CD4-positive, alpha-beta memory T cell (primary cell): ENCODE measurements around the gene SFMBT2. TPM values are rescaled to one million over a fixed set of nuclear protein-coding genes. Genes with fewer than 3 reads are reported as not detected.

Experiments used
- CTCF ChIA-PET: fragments of 350-600 bp; sonication (Branson Sonifier 250); formaldehyde crosslinking; loops from one replicate; lab custom pipeline; 2021; ENCODE audit warnings: inconsistent platforms; ENCODE audit not compliant: partially characterized antibody; lab: Charles Lee
- POLR2A ChIA-PET: fragments of 350-600 bp; sonication (Branson Sonifier 250); formaldehyde crosslinking; loops from one replicate; lab custom pipeline; 2021; ENCODE audit not compliant: partially characterized antibody; lab: Charles Lee
- DNase-seq, 5 donors: peaks; one replicate each; pipeline versions ENCODE4 v3.0.0 to v3.0.0-alpha.2; 2020 to 2022; ENCODE audit warnings: mixed read lengths in 1 of 5
- H3K27ac ChIP-seq: one replicate; pipeline ENCODE4 v1.7.0; 2013; ENCODE audit warnings: low read depth, low read length
- H3K27me3 ChIP-seq: 2 replicates; pipeline ENCODE4 v1.7.0; 2013; ENCODE audit warnings: mild to moderate bottlenecking, low read length, moderate library complexity; ENCODE audit not compliant: insufficient read depth
- H3K36me3 ChIP-seq: 2 replicates; pipeline ENCODE4 v1.7.0; 2013; ENCODE audit warnings: mild to moderate bottlenecking, low read length, moderate library complexity; ENCODE audit not compliant: insufficient read depth
- H3K4me1 ChIP-seq: 2 replicates; pipeline ENCODE4 v1.7.0; 2013; ENCODE audit warnings: mild to moderate bottlenecking, low read length, moderate library complexity; ENCODE audit not compliant: insufficient read depth
- H3K4me3 ChIP-seq, 2 donors: one replicate each; pipeline ENCODE4 v1.7.0; 2013; ENCODE audit warnings: low read length in 2 of 2, mild to moderate bottlenecking in 1 of 2
- H3K9me3 ChIP-seq, 2 donors: one replicate each; pipeline ENCODE4 v1.7.0; 2013; ENCODE audit warnings: low read length in 2 of 2, control low read depth in 1 of 2; ENCODE audit not compliant: control insufficient read depth in 1 of 2
- H3K27ac Mint-ChIP-seq, 7 donors: one replicate each; pipeline ENCODE4 v1.8.0; 2020 to 2021; ENCODE audit warnings: mixed read lengths in 7 of 7, mild to moderate bottlenecking in 6 of 7, inconsistent platforms in 3 of 7, moderate library complexity in 3 of 7
- H3K27me3 Mint-ChIP-seq, 2 donors: one replicate each; pipeline ENCODE4 v1.8.0; 2020 to 2021; ENCODE audit warnings: mixed read lengths in 2 of 2
- H3K36me3 Mint-ChIP-seq, 2 donors: one replicate each; pipeline ENCODE4 v1.8.0; 2020 to 2021; ENCODE audit warnings: mixed read lengths in 2 of 2, inconsistent platforms in 1 of 2, mild to moderate bottlenecking in 1 of 2
- H3K4me1 Mint-ChIP-seq, 4 donors: one replicate each; pipeline ENCODE4 v1.8.0; 2020 to 2021; ENCODE audit warnings: mixed read lengths in 4 of 4, mild to moderate bottlenecking in 1 of 4
- H3K4me3 Mint-ChIP-seq, 8 donors: one replicate each; pipeline ENCODE4 v1.8.0; 2020 to 2021; ENCODE audit warnings: mixed read lengths in 8 of 8, mild to moderate bottlenecking in 7 of 8, moderate library complexity in 6 of 8, inconsistent platforms in 3 of 8
- H3K9me3 Mint-ChIP-seq, 8 donors: one replicate each; pipeline ENCODE4 v1.8.0; 2020 to 2021; ENCODE audit warnings: mixed read lengths in 8 of 8, mild to moderate bottlenecking in 5 of 8, inconsistent platforms in 3 of 8, moderate library complexity in 1 of 8
- intact Hi-C: fragments of 100-400 bp; cut with micrococcal nuclease; formaldehyde crosslinking; loops from one replicate; pipeline ENCODE4 v1.15.1; 2023
- polyA plus RNA-seq, 2 donors: library from polyadenylated mRNA; unstranded; fragments of 300-500 nt; fragmentation: Illumina TruSeq; gene quantifications; one replicate each; pipeline ENCODE4 v1.2.3, GENCODE V29; 2021
- total RNA-seq, 2 experiments: library from RNA; stranded (reverse); gene quantifications; one replicate each; pipeline ENCODE4 v1.2.3, GENCODE V29; 2021

Gene SFMBT2
- total and polyA plus RNA-seq, 4 experiments from 2014 or later = 1.7 to 22.3 (median 11.7) TPM

GRCh38 chr10:7281429-7281828 lies 129.4 kb downstream of the SFMBT2 start:
- intact Hi-C loops = no loop called here
- Mint-ChIP-seq H3K27me3 (no peaks in the 10 kb centered on the region), H3K9me3 (no peaks in the 10 kb centered on the region), H3K4me3 (no peak overlapping the region), H3K36me3 (peaks cover 16 to 30% of the 10 kb centered on the region in 2 donors), H3K27ac (no peak overlapping the region), H3K4me1 (peaks cover 8 to 25% (median 17%) of the 10 kb centered on the region in 4 donors)
- Histone ChIP-seq H3K36me3 (no peaks in the 10 kb centered on the region), H3K9me3 (no peaks in the 10 kb centered on the region), H3K4me3 (no peak overlapping the region), H3K27me3 (no peaks in the 10 kb centered on the region), H3K4me1 (no peaks in the 10 kb centered on the region), H3K27ac (no peak overlapping the region)
- CTCF ChIA-PET = interaction anchor here (1.6 kb wide), 1 partner anchor 9 kb away, joined by 3 read pairs; no protein-coding TSS in a partner anchor
- no peak for DNase-seq
- POLR2A ChIA-PET = no interaction called here

GRCh38 chr10:7279303-7279702 lies 131.5 kb downstream of the SFMBT2 start:
- POLR2A ChIA-PET = no interaction called here
- H3K36me3 Mint-ChIP-seq = peaks cover 23 to 40% of the 10 kb centered on the region in 2 donors
- DNase-seq = no peak

GRCh38 chr10:7277867-7278266 lies 133.0 kb downstream of the SFMBT2 start:
- Mint-ChIP-seq H3K4me3 (no peak overlapping the region), H3K9me3 (peaks cover 0 to 3% (median 0%) of the 10 kb centered on the region in 8 donors), H3K36me3 (peaks cover 22 to 40% of the 10 kb centered on the region in 2 donors), H3K27me3 (no peaks in the 10 kb centered on the region), H3K27ac (peak overlapping the region in 5 of 7 donors; percentile 8 to 75 (median 57)), H3K4me1 (peaks cover 7 to 46% (median 22%) of the 10 kb centered on the region in 4 donors)
- Histone ChIP-seq H3K9me3 (no peaks in the 10 kb centered on the region), H3K36me3 (no peaks in the 10 kb centered on the region), H3K27me3 (no peaks in the 10 kb centered on the region), H3K4me1 (peaks cover 4% of the 10 kb centered on the region), H3K4me3 (no peak overlapping the region), H3K27ac (no peak overlapping the region)
- ChIA-PET POLR2A (no interaction called here), CTCF (interaction anchor here (1.3 to 1.7 kb wide), 2 partner anchors 21 to 131 kb away, joined by 3 to 4 read pairs; no protein-coding TSS in a partner anchor)
- intact Hi-C loops = no loop called here
- no peak for DNase-seq

More at GRCh38 chr10:7279303-7279702, 131.5 kb downstream of the SFMBT2 start:
- Histone ChIP-seq H3K4me3 (no peak overlapping the region), H3K36me3 (no peaks in the 10 kb centered on the region), H3K27me3 (no peaks in the 10 kb centered on the region), H3K9me3 (no peaks in the 10 kb centered on the region), H3K27ac (no peak overlapping the region), H3K4me1 (no peaks in the 10 kb centered on the region)
- no peak overlapping the region for H3K27ac Mint-ChIP-seq
- intact Hi-C loops = no loop called here
- H3K27me3 Mint-ChIP-seq = no peaks in the 10 kb centered on the region
- H3K9me3 Mint-ChIP-seq = no peaks in the 10 kb centered on the region
- CTCF ChIA-PET = no interaction called here
- H3K4me1 Mint-ChIP-seq = peaks cover 6 to 41% (median 19%) of the 10 kb centered on the region in 4 donors
- H3K4me3 Mint-ChIP-seq = no peak overlapping the region

GRCh38 chr10:7277432-7277831 lies 133.4 kb downstream of the SFMBT2 start:
- H3K4me3 Mint-ChIP-seq = no peak overlapping the region
- intact Hi-C loops = no loop called here

GRCh38 chr10:7275761-7276440 lies 134.9 kb downstream of the SFMBT2 start:
- Mint-ChIP-seq H3K27ac (peak overlapping the region in 2 of 7 donors; percentile 1 to 74), H3K36me3 (peaks cover 28 to 42% of the 10 kb centered on the region in 2 donors), H3K4me3 (no peak overlapping the region), H3K9me3 (peaks cover 0 to 10% (median 6%) of the 10 kb centered on the region in 8 donors), H3K4me1 (peaks cover 15 to 63% (median 32%) of the 10 kb centered on the region in 4 donors), H3K27me3 (no peaks in the 10 kb centered on the region)
- H3K9me3 ChIP-seq = no peaks in the 10 kb centered on the region
- no peaks in the 10 kb centered on the region for H3K36me3 ChIP-seq
- ChIA-PET CTCF (no interaction called here), POLR2A (no interaction called here)
- peaks cover 14% of the 10 kb centered on the region for H3K4me1 ChIP-seq
- H3K4me3 ChIP-seq = no peak overlapping the region
- intact Hi-C loops = no loop called here
- no peaks in the 10 kb centered on the region for H3K27me3 ChIP-seq
- DNase-seq = no peak
- H3K27ac ChIP-seq = no peak overlapping the region

More at GRCh38 chr10:7277432-7277831, 133.4 kb downstream of the SFMBT2 start:
- Mint-ChIP-seq H3K9me3 (peaks cover 0 to 6% (median 0%) of the 10 kb centered on the region in 8 donors), H3K4me1 (peaks cover 7 to 50% (median 22%) of the 10 kb centered on the region in 4 donors), H3K27ac (no peak overlapping the region), H3K27me3 (no peaks in the 10 kb centered on the region), H3K36me3 (peaks cover 21 to 40% of the 10 kb centered on the region in 2 donors)
- H3K36me3 ChIP-seq = no peaks in the 10 kb centered on the region
- no peak for DNase-seq
- no peaks in the 10 kb centered on the region for H3K27me3 ChIP-seq
- peaks cover 8% of the 10 kb centered on the region for H3K4me1 ChIP-seq
- no peak overlapping the region for H3K4me3 ChIP-seq
- H3K9me3 ChIP-seq = no peaks in the 10 kb centered on the region
- CTCF ChIA-PET = interaction anchor here (1.7 kb wide), 1 partner anchor 131 kb away, joined by 4 read pairs; no protein-coding TSS in a partner anchor
- H3K27ac ChIP-seq = no peak overlapping the region
- POLR2A ChIA-PET = no interaction called here

- Histone ChIP-seq H3K27ac (no peak overlapping the region), H3K4me1 (peaks cover 26% of the 10 kb centered on the region), H3K9me3 (no peaks in the 10 kb centered on the region), H3K4me3 (no peak overlapping the region), H3K36me3 (no peaks in the 10 kb centered on the region), H3K27me3 (no peaks in the 10 kb centered on the region)
- Mint-ChIP-seq H3K4me1 (peaks cover 24 to 71% (median 42%) of the 10 kb centered on the region in 4 donors), H3K27me3 (no peaks in the 10 kb centered on the region), H3K9me3 (peaks cover 0 to 10% (median 6%) of the 10 kb centered on the region in 8 donors), H3K4me3 (no peak overlapping the region), H3K36me3 (peaks cover 28 to 39% of the 10 kb centered on the region in 2 donors), H3K27ac (peak overlapping the region in 6 of 7 donors; percentile 30 to 69 (median 48))
- intact Hi-C loops = no loop called here
- POLR2A ChIA-PET = no interaction called here
- no peak for DNase-seq
- CTCF ChIA-PET = interaction anchor here (0.9 to 1.4 kb wide), 3 partner anchors 19 to 137 kb away, joined by 3 to 4 read pairs (median 3); partner anchors contain the start of gene SFMBT2
Observed at GRCh38 chr10:7274293-7274692, 136.5 kb downstream of the SFMBT2 start.

GRCh38 chr10:7272008-7272407 lies 138.8 kb downstream of the SFMBT2 start:
- H3K9me3 Mint-ChIP-seq = peaks cover 0 to 10% (median 6%) of the 10 kb centered on the region in 8 donors
- ChIA-PET POLR2A (interaction anchor here (1.1 to 2.1 kb wide), 3 partner anchors 13 to 139 kb away, joined by 3 to 7 read pairs (median 6); partner anchors contain the start of gene SFMBT2), CTCF (interaction anchor here (0.9 to 1.7 kb wide), 2 partner anchors 138 to 352 kb away, joined by 4 read pairs; no protein-coding TSS in a partner anchor)
- H3K4me3 Mint-ChIP-seq = peak overlapping the region in 7 of 8 donors; percentile 5 to 76 (median 57)
- intact Hi-C loops = no loop called here
- Histone ChIP-seq H3K9me3 (no peaks in the 10 kb centered on the region), H3K36me3 (no peaks in the 10 kb centered on the region), H3K4me3 (no peak overlapping the region), H3K27me3 (no peaks in the 10 kb centered on the region), H3K27ac (no peak overlapping the region), H3K4me1 (peaks cover 34% of the 10 kb centered on the region)
- H3K36me3 Mint-ChIP-seq = peaks cover 26 to 31% of the 10 kb centered on the region in 2 donors
- H3K4me1 Mint-ChIP-seq = peaks cover 27 to 63% (median 39%) of the 10 kb centered on the region in 4 donors
- H3K27me3 Mint-ChIP-seq = no peaks in the 10 kb centered on the region
- H3K27ac Mint-ChIP-seq = peak overlapping the region; percentile 49 to 93 (median 86)
- DNase-seq = peak; percentile 11 to 45 (median 31)
